ENCODE data around the gene NAA20.

DNA sequence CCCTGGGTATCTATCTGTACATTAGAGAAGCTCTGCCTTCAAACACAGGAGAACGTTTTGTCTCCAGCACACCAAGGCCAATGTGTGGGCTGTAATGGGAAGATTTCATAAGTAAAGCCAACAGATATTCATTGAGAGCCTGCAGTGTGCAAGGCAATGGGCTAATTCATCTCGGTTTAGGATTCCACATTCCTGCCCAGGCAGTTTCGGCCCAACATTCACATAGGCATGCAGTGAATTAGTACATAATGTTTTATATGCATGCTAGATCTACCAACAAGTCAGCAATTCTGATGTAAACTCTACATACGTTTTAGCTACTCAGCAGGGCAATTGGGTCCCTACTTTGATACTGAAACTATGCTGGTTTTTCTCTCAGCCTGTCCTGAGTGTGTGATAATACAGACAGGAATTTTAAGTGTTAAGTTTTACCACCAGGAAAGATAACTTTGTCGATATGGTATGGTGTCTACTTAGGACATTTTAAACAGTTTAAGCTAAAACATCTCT, 46.9 kb upstream of the NAA20 start:
- TF ChIP-seq, protein P1, sequence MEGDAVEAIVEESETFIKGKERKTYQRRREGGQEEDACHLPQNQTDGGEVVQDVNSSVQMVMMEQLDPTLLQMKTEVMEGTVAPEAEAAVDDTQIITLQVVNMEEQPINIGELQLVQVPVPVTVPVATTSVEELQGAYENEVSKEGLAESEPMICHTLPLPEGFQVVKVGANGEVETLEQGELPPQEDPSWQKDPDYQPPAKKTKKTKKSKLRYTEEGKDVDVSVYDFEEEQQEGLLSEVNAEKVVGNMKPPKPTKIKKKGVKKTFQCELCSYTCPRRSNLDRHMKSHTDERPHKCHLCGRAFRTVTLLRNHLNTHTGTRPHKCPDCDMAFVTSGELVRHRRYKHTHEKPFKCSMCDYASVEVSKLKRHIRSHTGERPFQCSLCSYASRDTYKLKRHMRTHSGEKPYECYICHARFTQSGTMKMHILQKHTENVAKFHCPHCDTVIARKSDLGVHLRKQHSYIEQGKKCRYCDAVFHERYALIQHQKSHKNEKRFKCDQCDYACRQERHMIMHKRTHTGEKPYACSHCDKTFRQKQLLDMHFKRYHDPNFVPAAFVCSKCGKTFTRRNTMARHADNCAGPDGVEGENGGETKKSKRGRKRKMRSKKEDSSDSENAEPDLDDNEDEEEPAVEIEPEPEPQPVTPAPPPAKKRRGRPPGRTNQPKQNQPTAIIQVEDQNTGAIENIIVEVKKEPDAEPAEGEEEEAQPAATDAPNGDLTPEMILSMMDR (IDR thresholded peaks at IDR 0.05), result no peak
- no peak for TF ChIP-seq POLR2AphosphoS5 (IDR thresholded peaks at IDR 0.05)
- no peak for TF ChIP-seq POLR2A (IDR thresholded peaks at IDR 0.05)
